Measurements from ENCODE around the gene ABLIM3.

Gene ABLIM3

GRCh38 chr5:149238540-149238939 lies 97.2 kb downstream of the ABLIM3 start:
- DNase-seq = no peak

GRCh38 chr5:149239917-149240316 lies 98.6 kb downstream of the ABLIM3 start:
- DNase-seq = no peak
- TF ChIP-seq POLR2A (IDR thresholded peaks at IDR 0.05; ENCODE audit: low read length) = no peak
- no peak for TF ChIP-seq GATA1 (IDR thresholded peaks at IDR 0.05; ENCODE audit: low read depth, low read length)

More at GRCh38 chr5:149238540-149238939, 97.2 kb downstream of the ABLIM3 start:
- TF ChIP-seq GATA1 (IDR thresholded peaks at IDR 0.05; ENCODE audit: low read depth, low read length) = no peak
- no peak for TF ChIP-seq POLR2A (IDR thresholded peaks at IDR 0.05; ENCODE audit: low read length)

- DNase-seq = no peak
- TF ChIP-seq GATA1 (IDR thresholded peaks at IDR 0.05; ENCODE audit: low read depth, low read length) = no peak
- TF ChIP-seq POLR2A (IDR thresholded peaks at IDR 0.05; ENCODE audit: low read length) = no peak
Measured at GRCh38 chr5:149240354-149240998, 99.2 kb downstream of the ABLIM3 start.

GRCh38 chr5:149242339-149242738 lies 101.0 kb downstream of the ABLIM3 start:
- DNase-seq = no peak
- TF ChIP-seq POLR2A (IDR thresholded peaks at IDR 0.05; ENCODE audit: low read length) (no peak), GATA1 (IDR thresholded peaks at IDR 0.05; ENCODE audit: low read depth, low read length) (no peak)

- DNase-seq = no peak
- TF ChIP-seq GATA1 (IDR thresholded peaks at IDR 0.05; ENCODE audit: low read depth, low read length) (no peak), POLR2A (IDR thresholded peaks at IDR 0.05; ENCODE audit: low read length) (no peak)
Measured at GRCh38 chr5:149246906-149247305, 105.6 kb downstream of the ABLIM3 start.

- DNase-seq = no peak
- TF ChIP-seq GATA1 (IDR thresholded peaks at IDR 0.05; ENCODE audit: low read depth, low read length) (no peak), POLR2A (IDR thresholded peaks at IDR 0.05; ENCODE audit: low read length) (no peak)
Measured at GRCh38 chr5:149247726-149248125, 106.4 kb downstream of the ABLIM3 start.

GRCh38 chr5:149251546-149251945 lies 110.3 kb downstream of the ABLIM3 start:
- no peak for DNase-seq
- TF ChIP-seq GATA1 (IDR thresholded peaks at IDR 0.05; ENCODE audit: low read depth, low read length) (no peak), POLR2A (IDR thresholded peaks at IDR 0.05; ENCODE audit: low read length) (no peak)

- DNase-seq = no peak
Measured at GRCh38 chr5:149254506-149254905, 113.2 kb downstream of the ABLIM3 start.

GRCh38 chr5:149256451-149256850 lies 115.2 kb downstream of the ABLIM3 start:
- TF ChIP-seq GATA1 (IDR thresholded peaks at IDR 0.05; ENCODE audit: low read depth, low read length) (no peak), POLR2A (IDR thresholded peaks at IDR 0.05; ENCODE audit: low read length) (no peak)

More at GRCh38 chr5:149254506-149254905, 113.2 kb downstream of the ABLIM3 start:
- TF ChIP-seq GATA1 (IDR thresholded peaks at IDR 0.05; ENCODE audit: low read depth, low read length) (no peak), POLR2A (IDR thresholded peaks at IDR 0.05; ENCODE audit: low read length) (no peak)

GRCh38 chr5:149257131-149257530 lies 115.8 kb downstream of the ABLIM3 start:
- DNase-seq = no peak
- TF ChIP-seq GATA1 (IDR thresholded peaks at IDR 0.05; ENCODE audit: low read depth, low read length) = no peak
- no peak for TF ChIP-seq POLR2A (IDR thresholded peaks at IDR 0.05; ENCODE audit: low read length)

More at GRCh38 chr5:149256451-149256850, 115.2 kb downstream of the ABLIM3 start:
- DNase-seq = no peak

- DNase-seq = no peak
- TF ChIP-seq GATA1 (IDR thresholded peaks at IDR 0.05; ENCODE audit: low read depth, low read length) (no peak), POLR2A (IDR thresholded peaks at IDR 0.05; ENCODE audit: low read length) (no peak)
Measured at GRCh38 chr5:149257889-149258705, 116.8 kb downstream of the ABLIM3 start.

- DNase-seq = no peak
- no peak for TF ChIP-seq GATA1 (IDR thresholded peaks at IDR 0.05; ENCODE audit: low read depth, low read length)
- no peak for TF ChIP-seq POLR2A (IDR thresholded peaks at IDR 0.05; ENCODE audit: low read length)
Measured at GRCh38 chr5:149260761-149261160, 119.5 kb downstream of the ABLIM3 start.

GRCh38 chr5:149261246-149261645 lies 120.0 kb downstream of the ABLIM3 start:
- no peak for DNase-seq
- TF ChIP-seq POLR2A (IDR thresholded peaks at IDR 0.05; ENCODE audit: low read length) (no peak), GATA1 (IDR thresholded peaks at IDR 0.05; ENCODE audit: low read depth, low read length) (no peak)

- TF ChIP-seq GATA1 (IDR thresholded peaks at IDR 0.05; ENCODE audit: low read depth, low read length) = no peak
- TF ChIP-seq POLR2A (IDR thresholded peaks at IDR 0.05; ENCODE audit: low read length) = no peak
- no peak for DNase-seq
Measured at GRCh38 chr5:149262315-149262714, 121.0 kb downstream of the ABLIM3 start.
